H7 (cell line): ENCODE data around the gene ATP5F1B. TPM values are rescaled to one million over a fixed set of nuclear protein-coding genes. Genes with fewer than 3 reads are reported as not detected.
A peak's percentile ranks its signal among the peaks of the same experiment; 100 is the strongest.
"Not testable (repeated sequence)": the region's sequence is repeated elsewhere in the genome, so short reads cannot be mapped to it uniquely, and the experiment has no call there.

Experiments
- DNase-seq: peaks from one replicate; pipeline ENCODE4 v3.0.0; 2012
- H3K27me3 ChIP-seq: 2 replicates; pipeline ENCODE4 v1.6.0; 2011; ENCODE audit warnings: mild to moderate bottlenecking, low read length; ENCODE audit not compliant: control insufficient read depth, insufficient read depth
- H3K36me3 ChIP-seq: replicated peaks from 2 replicates; pipeline ENCODE4 v1.5.1; 2011; ENCODE audit warnings: low read length; ENCODE audit not compliant: control insufficient read depth, insufficient read depth
- H3K4me3 ChIP-seq: 2 replicates; pipeline ENCODE4 v1.5.1; 2011; ENCODE audit warnings: low read depth, mild to moderate bottlenecking, control low read depth, low read length, moderate library complexity; ENCODE audit not compliant: insufficient read depth
- total RNA-seq: library from RNA; depleted of rRNA; stranded (reverse); fragments of >200 nt; shearing (Covaris generic); gene quantifications from 2 replicates; pipeline ENCODE4 v1.2.3, GENCODE V29; 2014

Gene ATP5F1B
- total RNA-seq, 1 experiment from 2014 or later: 1,061 TPM

GRCh38 chr12:56668197-56668457 lies 22.3 kb upstream of the ATP5F1B start:
- Histone ChIP-seq H3K36me3 (peaks cover 48% of the 10 kb centered on the region), H3K4me3 (no peak overlapping the region), H3K27me3 (no peaks in the 10 kb centered on the region)
- no peak for DNase-seq

- H3K36me3 ChIP-seq: peaks cover 22% of the 10 kb centered on the region
- no peak overlapping the region for H3K4me3 ChIP-seq
- H3K27me3 ChIP-seq: no peaks in the 10 kb centered on the region
- no peak for DNase-seq
Measured at GRCh38 chr12:56661979-56662638, 16.3 kb upstream of the ATP5F1B start.

- no peak for DNase-seq
- Histone ChIP-seq H3K4me3 (no peak overlapping the region), H3K36me3 (peaks cover 18% of the 10 kb centered on the region), H3K27me3 (no peaks in the 10 kb centered on the region)
Measured at GRCh38 chr12:56661560-56661959, 15.8 kb upstream of the ATP5F1B start.

- H3K4me3 ChIP-seq: no peak overlapping the region
- no peaks in the 10 kb centered on the region for H3K27me3 ChIP-seq
- H3K36me3 ChIP-seq: peaks cover 1% of the 10 kb centered on the region; the same call in 1 of the 2 replicates
- DNase-seq: no peak
Measured at GRCh38 chr12:56658921-56659320, 13.1 kb upstream of the ATP5F1B start.

GRCh38 chr12:56657416-56658379 lies 11.9 kb upstream of the ATP5F1B start:
- H3K27me3 ChIP-seq: no peaks in the 10 kb centered on the region
- H3K4me3 ChIP-seq: no peak overlapping the region
- H3K36me3 ChIP-seq: no peaks in the 10 kb centered on the region
- DNase-seq: no peak

GRCh38 chr12:56653781-56654180 lies 8.0 kb upstream of the ATP5F1B start:
- DNase-seq, H3K4me3 ChIP-seq, H3K36me3 ChIP-seq, H3K27me3 ChIP-seq: not testable (repeated sequence)

GRCh38 chr12:56648023-56648422 lies 2.2 kb upstream of the ATP5F1B start:
- DNase-seq, H3K27me3 ChIP-seq, H3K4me3 ChIP-seq: not testable (repeated sequence)
- H3K36me3 ChIP-seq: peaks cover 14% of the 10 kb centered on the region

GRCh38 chr12:56645201-56645716 lies 525 bp downstream of the ATP5F1B start:
- H3K36me3 ChIP-seq: peaks cover 33% of the 10 kb centered on the region
- DNase-seq: peak; percentile 39
- peak overlapping the region; percentile 98 for H3K4me3 ChIP-seq
- H3K27me3 ChIP-seq: no peaks in the 10 kb centered on the region

GRCh38 chr12:56644654-56645053 lies 1.1 kb downstream of the ATP5F1B start:
- peak overlapping the region; percentile 98 for H3K4me3 ChIP-seq
- DNase-seq: no peak
- no peaks in the 10 kb centered on the region for H3K27me3 ChIP-seq
- peaks cover 38% of the 10 kb centered on the region for H3K36me3 ChIP-seq

GRCh38 chr12:56641219-56641618 lies 4.6 kb downstream of the ATP5F1B start:
- DNase-seq: no peak
- Histone ChIP-seq H3K27me3 (no peaks in the 10 kb centered on the region), H3K4me3 (no peak overlapping the region), H3K36me3 (peaks cover 50% of the 10 kb centered on the region)

- H3K36me3 ChIP-seq: peaks cover 32% of the 10 kb centered on the region
- no peak for DNase-seq
- H3K27me3 ChIP-seq: no peaks in the 10 kb centered on the region
- H3K4me3 ChIP-seq: no peak overlapping the region
Measured at GRCh38 chr12:56637621-56638020, 8.2 kb downstream of the ATP5F1B start.

- Histone ChIP-seq H3K4me3 (peak overlapping the region; percentile 87), H3K36me3 (peaks cover 25% of the 10 kb centered on the region), H3K27me3 (no peaks in the 10 kb centered on the region)
- DNase-seq: peak; percentile 93
Measured at GRCh38 chr12:56636675-56637540, 8.9 kb downstream of the ATP5F1B start.

- no peaks in the 10 kb centered on the region for H3K27me3 ChIP-seq
- peak overlapping the region; percentile 87 for H3K4me3 ChIP-seq
- peak; percentile 87 for DNase-seq
- peaks cover 19% of the 10 kb centered on the region for H3K36me3 ChIP-seq
Measured at GRCh38 chr12:56635806-56636674, 9.7 kb downstream of the ATP5F1B start.
